GM23338 (cell line): ENCODE measurements around the gene PLK2. TPM values are rescaled to one million over a fixed set of nuclear protein-coding genes. Genes with fewer than 3 reads are reported as not detected.

Source experiments
- ATAC-seq: fragments of 200-7000 bp; cut with Tn5 transposase; 3 replicates; pipeline ENCODE4 v1.9.1; 2020
- DNase-seq: peaks from one replicate; pipeline ENCODE4 v3.0.0-alpha.2; 2015; ENCODE audit warnings: low spot score
- H2AFZ ChIP-seq: fragments of 200-600 bp; sonication (generic); 2 replicates; pipeline ENCODE4 v1.8.0; 2016; ENCODE audit warnings: antibody characterized with exemption, mild to moderate bottlenecking, moderate library complexity
- H3F3A ChIP-seq: fragments of 200-600 bp; sonication (generic); replicated peaks from 2 replicates; pipeline ENCODE4 v1.8.0; 2017; ENCODE audit warnings: antibody characterized with exemption, mixed run types, low read depth
- H3K27ac ChIP-seq: fragments of 200-600 bp; sonication (generic); 2 replicates; pipeline ENCODE4 v1.6.1; 2016; ENCODE audit warnings: low read depth
- H3K27me3 ChIP-seq: fragments of 200-600 bp; sonication (generic); 2 replicates; pipeline ENCODE4 v1.8.0; 2016; ENCODE audit warnings: mild to moderate bottlenecking, mixed run types, moderate library complexity; ENCODE audit not compliant: insufficient read depth
- H3K36me3 ChIP-seq: fragments of 200-600 bp; sonication (generic); 2 replicates; pipeline ENCODE4 v1.8.0; 2016; ENCODE audit warnings: mild to moderate bottlenecking; ENCODE audit not compliant: insufficient read depth
- H3K4me1 ChIP-seq: fragments of 200-600 bp; sonication (generic); 2 replicates; pipeline ENCODE4 v1.8.0; 2016; ENCODE audit warnings: mild to moderate bottlenecking, moderate library complexity; ENCODE audit not compliant: insufficient read depth
- H3K4me2 ChIP-seq: fragments of 200-600 bp; sonication (generic); 2 replicates; pipeline ENCODE4 v1.7.1; 2017; ENCODE audit warnings: mixed run types
- H3K4me3 ChIP-seq: fragments of 200-600 bp; sonication (generic); 2 replicates; pipeline ENCODE4 v1.6.1; 2016; ENCODE audit warnings: mixed run types
- H3K79me2 ChIP-seq: fragments of 200-600 bp; sonication (generic); replicated peaks from 2 replicates; pipeline ENCODE4 v1.8.0; 2017; ENCODE audit warnings: mild to moderate bottlenecking; ENCODE audit not compliant: insufficient read depth
- H3K9me2 ChIP-seq: fragments of 200-600 bp; sonication (generic); 2 replicates; pipeline ENCODE4 v1.8.0; 2017; ENCODE audit not compliant: insufficient read depth
- H4K20me1 ChIP-seq: fragments of 200-600 bp; sonication (generic); replicated peaks from 2 replicates; pipeline ENCODE4 v1.8.0; 2017; ENCODE audit warnings: mild to moderate bottlenecking; ENCODE audit not compliant: insufficient read depth
- H3K27ac Mint-ChIP-seq: 2 replicates; pipeline ENCODE4 v1.8.0; 2020; ENCODE audit warnings: inconsistent platforms, mild to moderate bottlenecking, moderate library complexity, mixed read lengths
- H3K27me3 Mint-ChIP-seq: 3 replicates; pipeline ENCODE4 v1.8.0; 2022; ENCODE audit warnings: low read depth, mild to moderate bottlenecking, moderate library complexity, mixed read lengths, inconsistent platforms; ENCODE audit not compliant: insufficient read depth, poor library complexity
- H3K36me3 Mint-ChIP-seq: 3 replicates; pipeline ENCODE4 v1.8.0; 2021; ENCODE audit warnings: low read depth, mild to moderate bottlenecking, inconsistent platforms, moderate library complexity, mixed read lengths
- H3K4me1 Mint-ChIP-seq: 3 replicates; pipeline ENCODE4 v1.8.0; 2020; ENCODE audit warnings: mild to moderate bottlenecking, inconsistent platforms, mixed read lengths
- H3K4me3 Mint-ChIP-seq: 3 replicates; pipeline ENCODE4 v1.8.0; 2021; ENCODE audit warnings: moderate library complexity, mild to moderate bottlenecking, inconsistent platforms, mixed read lengths
- H3K9me3 Mint-ChIP-seq: 3 replicates; pipeline ENCODE4 v1.8.0; 2020; ENCODE audit warnings: moderate library complexity, mild to moderate bottlenecking, inconsistent platforms, mixed read lengths
- CREB1 ChIP-seq: fragments of 250-450 bp; sonication (Bioruptor Pico); IDR thresholded peaks from 2 replicates; pipeline ENCODE4 v1.5.0; 2020; ENCODE audit warnings: low read depth, mild to moderate bottlenecking, moderate library complexity
- EZH2 ChIP-seq: fragments of 200-600 bp; sonication (generic); IDR thresholded peaks from one replicate; pipeline ENCODE4 v1.8.0; 2017; ENCODE audit warnings: antibody characterized with exemption, mild to moderate bottlenecking, low read depth; ENCODE audit not compliant: unreplicated experiment
- EZH2phosphoT487 ChIP-seq: fragments of 200-600 bp; sonication (generic); IDR thresholded peaks from one replicate; pipeline ENCODE4 v1.8.1; 2018; ENCODE audit warnings: antibody characterized with exemption; ENCODE audit not compliant: unreplicated experiment
- JUNB ChIP-seq: IDR thresholded peaks from one replicate; pipeline ENCODE4 v1.6.1; 2016; ENCODE audit warnings: antibody characterized with exemption; ENCODE audit not compliant: unreplicated experiment
- NANOG ChIP-seq: IDR thresholded peaks from 2 replicates; pipeline ENCODE4 v1.6.1; 2016; ENCODE audit warnings: antibody characterized with exemption, borderline replicate concordance
- POLR2AphosphoS5 ChIP-seq: IDR thresholded peaks from 2 replicates; pipeline ENCODE4 v1.6.1; 2016; ENCODE audit warnings: antibody characterized with exemption, low read depth
- STAT1 ChIP-seq: IDR thresholded peaks from one replicate; pipeline ENCODE4 v1.6.1; 2016; ENCODE audit warnings: antibody characterized with exemption; ENCODE audit not compliant: unreplicated experiment
- ZNF114 ChIP-seq: fragments of 250-450 bp; sonication (Bioruptor Pico); IDR thresholded peaks from 2 replicates; pipeline ENCODE4 v1.5.0; 2020; ENCODE audit warnings: mild to moderate bottlenecking, moderate library complexity
- ZNF331 ChIP-seq: fragments of 250-450 bp; sonication (Bioruptor Pico); IDR thresholded peaks from 2 replicates; pipeline ENCODE4 v1.5.0; 2020; ENCODE audit warnings: low read depth, mild to moderate bottlenecking, moderate library complexity
- long read RNA-seq: library from polyadenylated mRNA; unstranded; transcript quantifications from one replicate; pipeline ENCODE4 v2.0.0, GENCODE V29; 2020; ENCODE audit not compliant: unreplicated experiment
- polyA plus RNA-seq: library from polyadenylated mRNA; unstranded; fragments of >200 nt; fragmentation: Nextera tagmentation; extraction: Ambion mirVana; gene quantifications from 2 replicates; pipeline ENCODE4 v1.2.1, GENCODE V29; 2016
- total RNA-seq: library from RNA; depleted of rRNA; stranded (reverse); fragments of >200 nt; shearing (Covaris generic); gene quantifications from 2 replicates; pipeline ENCODE4 v1.2.3, GENCODE V29; 2014; rRNA removed
- TF ChIP-seq, protein P1 (sequence below), 2 experiments: fragments of 200-600 bp in 1 of 2; sonication (generic) in 1 of 2; conservative IDR thresholded peaks; 2 replicates each; pipeline versions ENCODE4 v1.5.1 to v1.6.1; 2016 to 2017; ENCODE audit warnings: antibody characterized with exemption in 2 of 2, low read depth in 2 of 2, mild to moderate bottlenecking in 2 of 2, moderate library complexity in 1 of 2
- TF ChIP-seq, protein P2 (sequence below): IDR thresholded peaks from one replicate; pipeline ENCODE4 v1.6.1; 2018; ENCODE audit warnings: antibody characterized with exemption; ENCODE audit not compliant: unreplicated experiment
- TF ChIP-seq, protein P3 (sequence below): IDR thresholded peaks from 2 replicates; pipeline ENCODE4 v1.6.1; 2016; ENCODE audit warnings: antibody characterized with exemption

PLK2 gene
- 29.4 and 30.0 TPM in 2 replicates for total RNA-seq
- 12.0 and 13.5 TPM in 2 replicates for polyA plus RNA-seq
- long read RNA-seq, partial matches to known transcripts = 1 of 6 reads
- long read RNA-seq, other reads (novel, unspliced or antisense) = 1 of 6 reads

DNA sequence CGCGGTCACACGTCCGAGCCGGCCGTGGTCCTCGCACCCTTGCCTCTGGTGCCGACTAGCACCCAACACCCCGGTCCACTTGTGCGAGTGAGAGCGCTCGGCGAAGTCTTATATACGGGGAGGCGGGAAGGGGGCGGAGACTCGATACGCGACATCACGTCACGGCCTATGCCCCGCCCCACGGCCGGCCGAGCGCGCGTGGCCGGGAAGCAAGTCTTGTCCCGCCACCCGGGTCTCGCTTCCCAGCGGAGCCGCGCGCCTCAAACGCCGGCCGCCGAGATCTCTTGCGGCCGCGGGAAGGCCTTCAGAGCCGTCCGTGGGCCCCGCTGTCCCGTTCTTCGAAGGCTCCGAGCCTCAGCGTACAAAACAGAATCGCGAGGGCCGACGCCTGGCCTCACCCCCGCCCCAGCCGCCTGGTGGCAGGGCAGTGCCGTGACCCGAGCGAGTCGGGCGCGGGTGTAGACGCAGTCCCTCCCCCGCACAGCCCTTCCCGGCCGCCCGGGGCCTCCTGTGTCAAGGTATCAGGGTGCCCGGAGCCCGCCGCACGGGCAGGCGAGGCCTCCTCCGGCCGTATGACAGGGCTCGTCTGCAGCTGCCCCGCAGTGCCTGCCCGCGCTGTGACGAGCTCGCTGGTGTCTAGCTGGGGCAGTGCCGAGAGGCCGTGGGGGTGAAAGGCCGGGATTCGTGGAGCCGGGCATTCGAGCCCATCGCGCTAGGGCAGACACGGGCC is at the start of gene PLK2:
Gene PLK2, minus strand, starts transcription at position 85 of the 730 bp plus-strand sequence. CDS start 127 bp downstream, outside the sequence.
- peaks cover 9% of the 10 kb centered on the region; the same call in 1 of the 2 replicates for H3K79me2 ChIP-seq
- peaks cover 24% of the 10 kb centered on the region for H3K4me1 Mint-ChIP-seq
- H3K9me3 Mint-ChIP-seq = no peaks in the 10 kb centered on the region
- H3K4me1 ChIP-seq = peaks cover 7% of the 10 kb centered on the region; the same call in 1 of the 2 replicates
- H3K27me3 ChIP-seq = peaks cover 8% of the 10 kb centered on the region
- peaks cover 34% of the 10 kb centered on the region for H3K36me3 Mint-ChIP-seq
- H3K9me2 ChIP-seq = no peaks in the 10 kb centered on the region
- DNase-seq (peak; percentile 76), ATAC-seq (peak; percentile 74)
- H3K27ac ChIP-seq = no peak within 1 kb of the TSS
- peak within 1 kb of the TSS; percentile 40; the same call in 1 of the 2 replicates for H2AFZ ChIP-seq
- no peaks in the 10 kb centered on the region for H3F3A ChIP-seq
- TF ChIP-seq JUNB = no peak
- TF ChIP-seq, protein P1, sequence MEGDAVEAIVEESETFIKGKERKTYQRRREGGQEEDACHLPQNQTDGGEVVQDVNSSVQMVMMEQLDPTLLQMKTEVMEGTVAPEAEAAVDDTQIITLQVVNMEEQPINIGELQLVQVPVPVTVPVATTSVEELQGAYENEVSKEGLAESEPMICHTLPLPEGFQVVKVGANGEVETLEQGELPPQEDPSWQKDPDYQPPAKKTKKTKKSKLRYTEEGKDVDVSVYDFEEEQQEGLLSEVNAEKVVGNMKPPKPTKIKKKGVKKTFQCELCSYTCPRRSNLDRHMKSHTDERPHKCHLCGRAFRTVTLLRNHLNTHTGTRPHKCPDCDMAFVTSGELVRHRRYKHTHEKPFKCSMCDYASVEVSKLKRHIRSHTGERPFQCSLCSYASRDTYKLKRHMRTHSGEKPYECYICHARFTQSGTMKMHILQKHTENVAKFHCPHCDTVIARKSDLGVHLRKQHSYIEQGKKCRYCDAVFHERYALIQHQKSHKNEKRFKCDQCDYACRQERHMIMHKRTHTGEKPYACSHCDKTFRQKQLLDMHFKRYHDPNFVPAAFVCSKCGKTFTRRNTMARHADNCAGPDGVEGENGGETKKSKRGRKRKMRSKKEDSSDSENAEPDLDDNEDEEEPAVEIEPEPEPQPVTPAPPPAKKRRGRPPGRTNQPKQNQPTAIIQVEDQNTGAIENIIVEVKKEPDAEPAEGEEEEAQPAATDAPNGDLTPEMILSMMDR (conservative IDR thresholded peaks at IDR 0.05; ENCODE audit: low read depth in 2 of 2) = peak in 1 of 2 experiments; percentile 45; a peak in 2 of 4 replicates
- TF ChIP-seq CREB1 (CRISPR knock-in tag) = peak; percentile 86
- peak; percentile 94 for TF ChIP-seq POLR2AphosphoS5
- TF ChIP-seq NANOG = no peak
- no peak within 1 kb of the TSS for H3K27ac Mint-ChIP-seq
- H3K4me3 ChIP-seq = peak within 1 kb of the TSS; percentile 74
- H3K36me3 ChIP-seq = peaks cover 28% of the 10 kb centered on the region
- H3K27me3 Mint-ChIP-seq = peaks cover 11% of the 10 kb centered on the region
- H4K20me1 ChIP-seq = no peaks in the 10 kb centered on the region; the same call in 1 of the 2 replicates
- H3K4me2 ChIP-seq = peak within 1 kb of the TSS; percentile 87
- H3K4me3 Mint-ChIP-seq = peak within 1 kb of the TSS; percentile 86

DNA sequence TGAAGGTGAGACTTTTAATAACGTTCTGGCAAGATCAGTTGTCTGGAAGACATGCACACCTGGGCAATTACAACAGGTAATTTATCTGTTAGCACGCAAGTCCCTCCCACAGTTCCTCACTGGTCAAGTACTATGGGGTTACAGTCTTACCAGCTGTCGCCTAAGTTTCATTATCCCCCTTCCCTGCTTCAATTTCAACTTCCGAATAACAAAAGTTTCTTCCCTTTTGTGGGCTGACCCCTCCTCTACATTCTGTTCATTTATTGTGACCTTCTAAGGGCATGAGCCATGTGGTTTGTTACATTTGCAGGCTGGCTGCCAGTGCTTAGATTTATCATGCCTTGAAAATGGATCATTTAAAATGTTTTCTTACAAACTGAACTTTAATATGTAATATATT is 47.8 kb upstream of the PLK2 start:
- H3K9me2 ChIP-seq = no peaks in the 10 kb centered on the region; the same call in 1 of the 2 replicates
- no peaks in the 10 kb centered on the region for H3K36me3 ChIP-seq
- H3K4me2 ChIP-seq = no peak overlapping the region
- H2AFZ ChIP-seq = no peak overlapping the region
- no peak overlapping the region for H3K4me3 ChIP-seq
- H3K4me3 Mint-ChIP-seq = no peak overlapping the region
- no peak overlapping the region for H3K27ac ChIP-seq
- TF ChIP-seq STAT1 = no peak
- TF ChIP-seq, protein P2, sequence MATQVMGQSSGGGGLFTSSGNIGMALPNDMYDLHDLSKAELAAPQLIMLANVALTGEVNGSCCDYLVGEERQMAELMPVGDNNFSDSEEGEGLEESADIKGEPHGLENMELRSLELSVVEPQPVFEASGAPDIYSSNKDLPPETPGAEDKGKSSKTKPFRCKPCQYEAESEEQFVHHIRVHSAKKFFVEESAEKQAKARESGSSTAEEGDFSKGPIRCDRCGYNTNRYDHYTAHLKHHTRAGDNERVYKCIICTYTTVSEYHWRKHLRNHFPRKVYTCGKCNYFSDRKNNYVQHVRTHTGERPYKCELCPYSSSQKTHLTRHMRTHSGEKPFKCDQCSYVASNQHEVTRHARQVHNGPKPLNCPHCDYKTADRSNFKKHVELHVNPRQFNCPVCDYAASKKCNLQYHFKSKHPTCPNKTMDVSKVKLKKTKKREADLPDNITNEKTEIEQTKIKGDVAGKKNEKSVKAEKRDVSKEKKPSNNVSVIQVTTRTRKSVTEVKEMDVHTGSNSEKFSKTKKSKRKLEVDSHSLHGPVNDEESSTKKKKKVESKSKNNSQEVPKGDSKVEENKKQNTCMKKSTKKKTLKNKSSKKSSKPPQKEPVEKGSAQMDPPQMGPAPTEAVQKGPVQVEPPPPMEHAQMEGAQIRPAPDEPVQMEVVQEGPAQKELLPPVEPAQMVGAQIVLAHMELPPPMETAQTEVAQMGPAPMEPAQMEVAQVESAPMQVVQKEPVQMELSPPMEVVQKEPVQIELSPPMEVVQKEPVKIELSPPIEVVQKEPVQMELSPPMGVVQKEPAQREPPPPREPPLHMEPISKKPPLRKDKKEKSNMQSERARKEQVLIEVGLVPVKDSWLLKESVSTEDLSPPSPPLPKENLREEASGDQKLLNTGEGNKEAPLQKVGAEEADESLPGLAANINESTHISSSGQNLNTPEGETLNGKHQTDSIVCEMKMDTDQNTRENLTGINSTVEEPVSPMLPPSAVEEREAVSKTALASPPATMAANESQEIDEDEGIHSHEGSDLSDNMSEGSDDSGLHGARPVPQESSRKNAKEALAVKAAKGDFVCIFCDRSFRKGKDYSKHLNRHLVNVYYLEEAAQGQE = no peak
- TF ChIP-seq NANOG = no peak
- TF ChIP-seq, protein P3, sequence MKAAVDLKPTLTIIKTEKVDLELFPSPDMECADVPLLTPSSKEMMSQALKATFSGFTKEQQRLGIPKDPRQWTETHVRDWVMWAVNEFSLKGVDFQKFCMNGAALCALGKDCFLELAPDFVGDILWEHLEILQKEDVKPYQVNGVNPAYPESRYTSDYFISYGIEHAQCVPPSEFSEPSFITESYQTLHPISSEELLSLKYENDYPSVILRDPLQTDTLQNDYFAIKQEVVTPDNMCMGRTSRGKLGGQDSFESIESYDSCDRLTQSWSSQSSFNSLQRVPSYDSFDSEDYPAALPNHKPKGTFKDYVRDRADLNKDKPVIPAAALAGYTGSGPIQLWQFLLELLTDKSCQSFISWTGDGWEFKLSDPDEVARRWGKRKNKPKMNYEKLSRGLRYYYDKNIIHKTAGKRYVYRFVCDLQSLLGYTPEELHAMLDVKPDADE = no peak
- TF ChIP-seq POLR2AphosphoS5 = no peak
- TF ChIP-seq EZH2phosphoT487 = no peak
- TF ChIP-seq, protein P1 (conservative IDR thresholded peaks at IDR 0.05; ENCODE audit: low read depth in 2 of 2) = no peak
- no peak for TF ChIP-seq ZNF331 (CRISPR knock-in tag)
- TF ChIP-seq JUNB = no peak
- no peak for TF ChIP-seq ZNF114 (CRISPR knock-in tag)
- no peak for TF ChIP-seq CREB1 (CRISPR knock-in tag)
- TF ChIP-seq EZH2 = no peak
- peak; percentile 67 for ATAC-seq
- no peaks in the 10 kb centered on the region for H3K27me3 ChIP-seq
- H3K79me2 ChIP-seq = no peaks in the 10 kb centered on the region
- no peaks in the 10 kb centered on the region for H3F3A ChIP-seq
- H3K4me1 ChIP-seq = peaks cover 4% of the 10 kb centered on the region; the same call in 1 of the 2 replicates
- peak; percentile 30 for DNase-seq
- peaks cover 16% of the 10 kb centered on the region for H3K4me1 Mint-ChIP-seq
- H3K27me3 Mint-ChIP-seq = no peaks in the 10 kb centered on the region
- no peaks in the 10 kb centered on the region for H4K20me1 ChIP-seq
- no peaks in the 10 kb centered on the region for H3K36me3 Mint-ChIP-seq
- no peak overlapping the region; the same call in 1 of the 2 replicates for H3K27ac Mint-ChIP-seq
- peaks cover 3% of the 10 kb centered on the region; the same call in 2 of the 3 replicates for H3K9me3 Mint-ChIP-seq
